HG02870 (cell line): ENCODE measurements around the gene HIPK2.
"Not testable (repeated sequence)": the region's sequence is repeated elsewhere in the genome, so short reads cannot be mapped to it uniquely, and the experiment has no call there.

Experiments
- ATAC-seq: cut with Tn5 transposase; IDR thresholded peaks from one replicate; pipeline ENCODE4 v1.9.1; 2021; ENCODE audit warnings: mild to moderate bottlenecking, moderate library complexity; ENCODE audit not compliant: unreplicated experiment

The HIPK2 gene

GRCh38 chr7:139635526-139636302, 142.1 kb downstream of the HIPK2 start:
- ATAC-seq, result no peak

GRCh38 chr7:139634087-139634486, 143.7 kb downstream of the HIPK2 start:
- no peak for ATAC-seq

- ATAC-seq, result no peak
Measured at GRCh38 chr7:139631520-139632031, 146.2 kb downstream of the HIPK2 start.

GRCh38 chr7:139630643-139631519, 146.9 kb downstream of the HIPK2 start:
- no peak for ATAC-seq

GRCh38 chr7:139629392-139630082, 148.3 kb downstream of the HIPK2 start:
- no peak for ATAC-seq

GRCh38 chr7:139627831-139628230, 150.0 kb downstream of the HIPK2 start:
- ATAC-seq, result no peak

- ATAC-seq, result no peak
Measured at GRCh38 chr7:139626817-139627216, 151.0 kb downstream of the HIPK2 start.

GRCh38 chr7:139623518-139623917, 154.3 kb downstream of the HIPK2 start:
- no peak for ATAC-seq

GRCh38 chr7:139620676-139621344, 157.0 kb downstream of the HIPK2 start:
- ATAC-seq, result no peak

GRCh38 chr7:139619367-139619657, 158.5 kb downstream of the HIPK2 start:
- no peak for ATAC-seq

- ATAC-seq, result no peak
Measured at GRCh38 chr7:139618482-139619366, 159.1 kb downstream of the HIPK2 start.

GRCh38 chr7:139617074-139617473, 160.7 kb downstream of the HIPK2 start:
- no peak for ATAC-seq

GRCh38 chr7:139614886-139615285, 162.9 kb downstream of the HIPK2 start:
- ATAC-seq, result no peak

GRCh38 chr7:139613971-139614411, 163.8 kb downstream of the HIPK2 start:
- no peak for ATAC-seq

- not testable (repeated sequence) for ATAC-seq
Measured at GRCh38 chr7:139611556-139611955, 166.2 kb downstream of the HIPK2 start.

GRCh38 chr7:139610595-139610994, 167.2 kb downstream of the HIPK2 start:
- no peak for ATAC-seq

- ATAC-seq, result no peak
Measured at GRCh38 chr7:139603896-139604295, 173.9 kb downstream of the HIPK2 start.

GRCh38 chr7:139603282-139603681, 174.5 kb downstream of the HIPK2 start:
- no peak for ATAC-seq

GRCh38 chr7:139602143-139602722, 175.6 kb downstream of the HIPK2 start:
- no peak for ATAC-seq
